ENCODE measurements around the gene OBP2B.
"Not testable (repeated sequence)": the region's sequence is repeated elsewhere in the genome, so short reads cannot be mapped to it uniquely, and the experiment has no call there.

OBP2B gene, protein sequence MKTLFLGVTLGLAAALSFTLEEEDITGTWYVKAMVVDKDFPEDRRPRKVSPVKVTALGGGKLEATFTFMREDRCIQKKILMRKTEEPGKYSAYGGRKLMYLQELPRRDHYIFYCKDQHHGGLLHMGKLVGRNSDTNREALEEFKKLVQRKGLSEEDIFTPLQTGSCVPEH

GRCh38 chr9:133208880-133209300, at the start of gene OBP2B:
Gene OBP2B (minus strand): TSS chr9:133209250. CDS start chr9:133209199, 51 bp downstream.
- not testable (repeated sequence) for DNase-seq (ENCODE audit: low read depth in 2 of 2)

GRCh38 chr9:133258061-133259015, 49.3 kb upstream of the OBP2B start:
- DNase-seq (ENCODE audit: low read depth in 2 of 2): no peak

DNA sequence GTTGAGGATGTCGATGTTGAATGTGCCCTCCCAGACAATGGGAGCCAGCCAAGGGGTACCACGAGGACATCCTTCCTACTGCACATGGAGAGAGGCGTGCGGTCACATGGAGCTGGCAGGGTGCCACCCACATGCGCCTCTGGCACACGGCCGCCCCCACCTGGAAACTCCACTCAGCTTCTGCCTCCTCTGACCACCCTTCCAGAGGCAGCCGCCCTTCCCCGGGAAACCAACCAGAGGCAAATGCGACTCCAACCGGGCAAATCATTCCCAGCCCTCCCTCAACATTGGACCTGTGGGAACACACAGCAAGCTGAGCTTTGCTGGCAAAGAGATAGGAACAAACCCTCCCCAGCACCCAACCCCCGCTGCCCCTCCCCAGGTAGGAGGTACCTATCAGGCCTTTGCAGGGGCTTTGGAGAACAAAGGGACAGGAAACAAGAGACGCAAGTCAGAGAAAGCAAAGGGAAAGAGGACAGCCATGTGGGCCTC, 48.5 kb upstream of the OBP2B start:
- no peak for DNase-seq (ENCODE audit: low read depth in 2 of 2)

DNA sequence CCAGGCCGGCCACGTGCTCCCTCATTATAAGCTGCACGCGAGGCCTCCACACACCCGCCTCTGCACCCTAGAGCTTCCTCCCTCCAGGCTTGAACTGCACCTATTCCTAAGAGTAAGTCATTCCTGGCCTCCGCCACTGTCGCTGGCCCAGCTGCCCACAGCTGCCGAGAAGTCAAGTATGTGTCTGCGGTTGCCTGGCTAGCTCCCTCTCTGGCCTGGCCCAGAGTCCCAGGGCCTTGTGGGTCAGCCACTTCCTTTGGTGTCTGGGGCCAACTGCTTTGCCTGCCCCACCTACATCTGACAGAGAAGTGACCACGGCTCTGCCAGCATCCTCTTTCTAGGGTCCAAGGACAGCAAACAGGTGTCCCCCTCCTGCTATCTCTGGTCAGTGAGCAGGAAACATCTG, 47.6 kb upstream of the OBP2B start:
- no peak for DNase-seq (ENCODE audit: low read depth in 2 of 2)

DNA sequence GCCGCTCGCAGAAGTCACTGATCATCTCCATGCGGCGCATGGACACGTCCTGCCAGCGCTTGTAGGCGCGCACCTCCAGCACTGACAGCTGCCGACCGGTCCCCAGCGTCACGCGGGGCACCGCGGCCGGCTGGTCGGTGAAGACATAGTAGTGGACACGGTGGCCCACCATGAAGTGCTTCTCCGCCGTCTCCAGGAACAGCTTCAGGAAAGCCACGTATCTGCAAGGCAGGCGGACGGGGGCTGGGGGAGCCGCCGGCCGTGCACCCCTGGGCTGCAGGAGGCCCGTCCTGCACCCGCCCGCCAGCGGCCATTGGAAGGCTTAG, 47.0 kb upstream of the OBP2B start:
- no peak for DNase-seq (ENCODE audit: low read depth in 2 of 2)

DNA sequence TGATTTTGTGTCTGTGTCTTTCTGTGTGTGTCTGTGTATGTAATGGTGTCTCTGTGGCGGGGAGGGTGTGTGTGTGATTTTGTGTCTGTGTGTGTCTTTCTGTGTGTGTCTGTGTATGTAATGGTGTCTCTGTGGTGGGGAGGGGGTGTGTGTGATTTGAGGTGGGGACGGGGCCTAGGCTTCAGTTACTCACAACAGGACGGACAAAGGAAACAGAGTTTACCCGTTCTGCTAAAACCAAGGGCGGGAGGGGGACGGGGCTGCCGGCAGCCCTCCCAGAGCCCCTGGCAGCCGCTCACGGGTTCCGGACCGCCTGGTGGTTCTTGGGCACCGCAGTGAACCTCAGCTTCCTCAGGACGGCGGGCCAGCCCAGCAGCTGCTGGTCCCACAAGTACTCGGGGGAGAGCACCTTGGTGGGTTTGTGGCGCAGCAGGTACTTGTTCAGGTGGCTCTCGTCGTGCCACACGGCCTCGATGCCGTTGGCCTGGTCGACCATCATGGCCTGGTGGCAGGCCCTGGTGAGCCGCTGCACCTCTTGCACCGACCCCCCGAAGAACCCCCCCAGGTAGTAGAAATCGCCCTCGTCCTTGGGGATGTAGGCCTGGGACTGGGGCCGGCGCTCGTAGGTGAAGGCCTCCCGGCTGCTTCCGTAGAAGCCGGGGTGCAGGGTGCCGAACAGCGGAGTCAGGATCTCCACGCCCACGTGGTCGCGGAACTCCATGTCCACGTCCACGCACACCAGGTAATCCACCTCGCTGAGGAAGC, 46.5 kb upstream of the OBP2B start:
- DNase-seq (ENCODE audit: low read depth in 2 of 2): no peak

DNA sequence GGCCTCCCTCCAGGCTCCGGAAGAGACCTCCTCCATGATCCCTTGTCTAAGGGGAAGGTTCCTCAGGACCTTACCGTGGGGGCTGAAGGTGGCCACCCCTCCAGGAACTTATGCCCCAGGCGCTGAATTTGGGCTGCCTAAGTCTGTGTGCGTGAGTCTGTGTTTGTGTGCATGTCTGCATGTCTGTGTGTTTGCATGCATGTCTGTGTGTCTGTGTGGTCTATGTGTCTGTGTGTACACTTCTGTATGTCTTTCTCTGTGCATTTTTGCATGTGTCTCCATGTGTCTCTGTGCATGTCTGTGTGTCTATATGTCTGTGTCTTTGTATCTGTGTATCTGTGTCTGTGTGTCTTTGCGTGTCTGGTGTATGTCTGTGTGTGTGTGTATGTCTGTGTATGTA, 45.4 kb upstream of the OBP2B start:
- no peak for DNase-seq (ENCODE audit: low read depth in 2 of 2)

DNA sequence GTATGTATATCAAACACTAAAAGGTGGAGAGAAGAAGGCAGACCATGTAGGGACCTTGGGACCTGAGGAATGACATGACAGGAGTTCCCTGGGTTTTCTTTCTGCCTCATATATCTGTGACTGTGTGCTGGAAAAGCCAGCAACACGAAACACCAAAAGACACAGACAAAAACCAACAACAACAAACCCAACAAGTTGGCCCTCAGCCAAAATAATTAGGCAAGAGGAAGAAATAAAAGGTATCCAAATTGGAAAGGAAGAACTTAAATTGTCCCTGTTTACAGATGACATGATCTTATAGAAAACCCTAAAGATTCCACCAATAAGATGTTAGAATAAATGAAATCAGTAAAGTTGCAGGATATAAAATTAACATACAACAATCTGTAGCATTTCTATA, 44.2 kb upstream of the OBP2B start:
- no peak for DNase-seq (ENCODE audit: low read depth in 2 of 2)

- DNase-seq (ENCODE audit: low read depth in 2 of 2): no peak
These were observed 43.4 kb upstream of the OBP2B start for GRCh38 chr9:133252301-133253020.

- DNase-seq (ENCODE audit: low read depth in 2 of 2): no peak
These were observed 42.7 kb upstream of the OBP2B start for GRCh38 chr9:133251773-133252172.

DNA sequence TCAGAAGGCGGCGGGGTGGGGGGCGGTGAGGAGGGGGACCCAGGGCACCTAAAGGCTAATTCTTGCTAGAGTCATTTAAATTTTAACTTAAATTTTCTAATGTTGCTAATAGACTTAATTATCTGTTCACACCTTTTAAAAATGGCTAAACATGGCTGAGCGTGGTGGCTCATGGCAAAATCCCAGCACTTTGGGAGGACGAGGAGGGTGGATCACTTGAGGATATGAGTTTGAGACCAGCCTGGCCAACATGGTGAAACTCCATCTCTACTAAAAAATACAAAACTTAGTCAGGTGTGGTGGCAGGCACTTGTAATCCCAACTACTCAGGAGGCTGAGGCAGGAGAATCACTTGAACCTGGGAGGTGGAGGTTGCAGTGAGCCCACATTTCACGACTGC, 42.2 kb upstream of the OBP2B start:
- DNase-seq (ENCODE audit: low read depth in 2 of 2): not testable (repeated sequence)

- no peak for DNase-seq (ENCODE audit: low read depth in 2 of 2)
These were observed 41.7 kb upstream of the OBP2B start for GRCh38 chr9:133250741-133251170.

DNA sequence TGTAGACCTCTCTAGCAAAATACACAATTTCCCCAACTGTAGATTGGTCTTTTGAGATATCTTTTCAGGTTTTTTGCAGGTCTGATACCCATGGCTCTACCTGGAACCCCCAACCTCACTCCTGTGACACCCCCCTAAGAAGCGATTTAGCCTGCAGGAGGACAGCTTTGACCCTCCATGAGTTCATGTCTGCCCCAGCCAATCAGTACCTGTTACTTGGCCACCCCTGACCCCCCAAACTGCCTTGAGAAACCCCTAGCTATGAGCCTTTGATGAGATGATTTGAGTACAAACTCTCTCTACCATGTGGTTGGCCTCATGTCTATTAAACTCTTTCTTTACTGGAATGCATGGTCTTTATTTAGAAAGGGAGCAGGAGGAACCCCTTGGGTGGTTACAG, 40.3 kb upstream of the OBP2B start:
- DNase-seq (ENCODE audit: low read depth in 2 of 2): no peak

DNA sequence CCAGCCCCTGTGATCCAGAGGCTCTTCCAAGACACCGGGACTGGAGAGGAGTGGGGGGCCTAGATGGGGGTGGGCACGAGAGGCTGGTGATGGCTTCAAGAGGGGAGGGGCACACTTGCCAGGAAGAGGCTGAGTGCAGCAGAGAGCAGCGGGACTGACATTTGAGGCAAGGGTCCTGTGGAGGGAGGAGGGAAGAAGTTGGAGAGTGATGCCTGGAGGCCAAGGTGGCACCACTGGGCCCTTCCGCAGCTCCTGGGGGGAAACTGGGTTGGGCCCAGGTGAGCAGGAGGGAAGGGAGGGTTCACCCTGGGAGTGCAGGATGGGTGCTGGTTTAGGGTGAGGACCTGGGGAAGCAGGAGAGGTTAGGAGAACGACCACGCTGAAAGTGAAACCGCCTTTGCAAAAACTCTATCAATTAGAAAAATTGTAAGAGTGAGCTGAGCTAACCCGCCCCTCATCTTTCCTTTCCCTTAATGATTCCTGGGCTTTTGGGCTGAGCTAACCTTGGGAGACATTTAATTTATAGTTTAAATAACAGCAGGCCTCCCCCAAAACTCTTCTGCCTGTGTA, 39.8 kb upstream of the OBP2B start:
- no peak for DNase-seq (ENCODE audit: low read depth in 2 of 2)

DNA sequence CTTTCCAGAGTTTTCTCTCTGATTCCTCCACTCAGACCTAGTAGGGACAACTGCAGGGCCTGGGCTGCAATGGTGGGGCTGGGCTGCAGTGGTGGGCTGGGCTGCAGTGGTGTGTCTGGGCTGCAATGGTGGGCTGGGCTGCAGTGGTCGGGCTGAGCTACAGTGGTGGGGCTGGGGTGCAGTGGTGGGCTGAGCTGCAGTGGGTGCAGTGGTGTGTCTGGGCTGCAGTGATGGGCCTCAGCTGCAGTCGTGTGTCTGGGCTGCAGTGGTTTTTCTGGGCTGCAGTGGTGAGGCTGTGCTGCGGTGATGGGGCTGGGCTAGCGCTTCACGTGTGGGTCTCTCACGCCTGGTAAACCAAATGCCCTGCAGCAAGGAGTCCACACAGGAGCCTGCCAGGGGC, 38.6 kb upstream of the OBP2B start:
- DNase-seq (ENCODE audit: low read depth in 2 of 2): no peak

DNA sequence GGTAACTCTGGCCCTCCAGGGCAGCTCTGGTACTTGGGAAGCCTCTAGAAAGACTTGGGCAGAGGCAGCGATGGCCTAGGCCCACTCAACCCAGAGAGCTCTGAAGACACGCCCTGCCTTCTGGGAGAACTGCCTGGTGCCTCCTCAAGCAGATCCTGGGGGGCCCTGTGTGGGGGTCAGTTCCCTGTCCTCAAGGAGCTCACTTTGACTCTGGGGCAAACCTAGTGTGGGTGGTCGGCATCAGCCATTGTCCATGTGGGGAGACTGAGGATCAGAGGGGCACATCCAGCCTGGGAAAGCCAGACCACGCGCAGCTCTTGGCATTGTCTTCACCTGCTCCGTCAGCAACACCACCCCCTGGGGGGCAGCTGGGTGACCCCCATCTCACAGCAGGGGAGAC, 37.9 kb upstream of the OBP2B start:
- DNase-seq (ENCODE audit: low read depth in 2 of 2): no peak

GRCh38 chr9:133246562-133246961, 37.5 kb upstream of the OBP2B start:
- DNase-seq (ENCODE audit: low read depth in 2 of 2): no peak

GRCh38 chr9:133242991-133243390, 33.9 kb upstream of the OBP2B start:
- DNase-seq (ENCODE audit: low read depth in 2 of 2): no peak

- no peak for DNase-seq (ENCODE audit: low read depth in 2 of 2)
These were observed 33.2 kb upstream of the OBP2B start for GRCh38 chr9:133242241-133242640.

DNA sequence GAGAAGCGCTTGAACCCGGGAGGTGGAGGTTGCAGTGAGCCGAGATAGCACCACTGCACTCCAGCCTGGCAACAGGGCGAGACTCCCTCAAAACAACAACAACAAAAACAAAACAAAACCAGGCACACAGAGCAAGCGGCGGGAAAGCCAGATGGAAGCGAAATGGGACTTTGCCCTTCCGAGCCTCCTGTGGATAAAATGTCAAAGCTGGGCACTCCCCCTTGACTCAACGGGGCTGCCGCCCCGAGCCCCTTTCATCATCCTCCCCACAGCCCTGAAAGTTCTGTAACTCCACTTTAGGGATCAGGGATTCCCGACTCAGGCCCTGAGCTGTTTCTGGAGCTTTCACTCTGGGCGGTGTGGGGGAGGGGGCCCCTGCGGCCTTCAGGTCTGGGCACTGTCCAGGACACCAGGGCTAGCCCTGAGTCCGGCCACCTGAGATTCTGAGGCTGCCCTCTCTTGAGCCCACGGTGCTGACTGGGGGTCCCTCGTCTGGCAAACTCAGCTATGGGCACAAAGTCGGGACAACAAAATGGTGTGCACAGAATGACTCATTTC, 30.6 kb upstream of the OBP2B start:
- DNase-seq (ENCODE audit: low read depth in 2 of 2): no peak
